Measurements from ENCODE around the gene PRSS33. TPM values are rescaled to one million over a fixed set of nuclear protein-coding genes. Genes with fewer than 3 reads are reported as not detected.

PRSS33 gene
- total RNA-seq, 1 donor from 2014 or later = not detected

DNA sequence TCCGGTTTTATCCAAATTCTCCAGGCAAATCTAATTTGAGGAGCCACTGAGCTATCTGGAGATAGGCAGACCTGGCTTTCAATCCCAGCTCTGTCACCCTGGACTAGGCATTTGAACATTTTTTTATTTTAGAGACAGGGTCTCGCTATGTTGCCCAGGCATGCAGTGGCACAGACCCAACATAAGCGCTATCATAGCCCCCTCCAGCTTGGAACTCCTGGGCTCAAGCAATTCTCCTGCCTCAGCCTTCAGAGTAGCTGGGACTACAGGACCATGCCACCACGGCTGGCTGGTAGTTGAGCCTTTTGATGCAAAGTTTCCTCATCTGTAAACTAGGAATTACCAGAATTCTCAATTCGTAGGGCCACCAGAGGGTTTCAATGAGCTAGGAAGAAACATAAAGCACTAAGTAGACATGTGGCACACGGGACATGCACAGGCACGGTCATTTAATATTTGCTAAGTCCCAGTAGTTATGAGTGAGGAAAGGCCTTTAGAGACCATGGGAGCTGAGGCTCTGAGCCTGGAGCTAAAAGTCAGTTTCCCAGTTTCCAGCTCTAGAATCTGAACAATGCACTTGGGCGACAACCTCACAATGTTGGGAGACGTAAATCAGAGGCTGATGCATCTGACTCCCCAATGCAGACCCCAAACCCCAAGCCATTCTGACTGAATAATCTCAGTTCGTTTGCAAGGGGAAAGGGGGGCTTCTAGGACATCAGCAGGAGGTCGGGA lies 11.4 kb downstream of the PRSS33 start:
- FAIRE-seq = no peak
- no peak for TF ChIP-seq CTCF (IDR thresholded peaks at IDR 0.05; ENCODE audit: insufficient read depth, low read length, severe bottlenecking)
- Histone ChIP-seq H3K4me3 (ENCODE audit: low read depth, low read length) (peak overlapping the region; percentile 94), H3K36me3 (ENCODE audit: control insufficient read depth, insufficient read depth, low read length) (peaks cover 19% of the 10 kb centered on the region), H3K27me3 (ENCODE audit: control insufficient read depth, insufficient read depth, low read length) (no peaks in the 10 kb centered on the region)
- DNase-seq (ENCODE audit: low read depth) = no peak

DNA sequence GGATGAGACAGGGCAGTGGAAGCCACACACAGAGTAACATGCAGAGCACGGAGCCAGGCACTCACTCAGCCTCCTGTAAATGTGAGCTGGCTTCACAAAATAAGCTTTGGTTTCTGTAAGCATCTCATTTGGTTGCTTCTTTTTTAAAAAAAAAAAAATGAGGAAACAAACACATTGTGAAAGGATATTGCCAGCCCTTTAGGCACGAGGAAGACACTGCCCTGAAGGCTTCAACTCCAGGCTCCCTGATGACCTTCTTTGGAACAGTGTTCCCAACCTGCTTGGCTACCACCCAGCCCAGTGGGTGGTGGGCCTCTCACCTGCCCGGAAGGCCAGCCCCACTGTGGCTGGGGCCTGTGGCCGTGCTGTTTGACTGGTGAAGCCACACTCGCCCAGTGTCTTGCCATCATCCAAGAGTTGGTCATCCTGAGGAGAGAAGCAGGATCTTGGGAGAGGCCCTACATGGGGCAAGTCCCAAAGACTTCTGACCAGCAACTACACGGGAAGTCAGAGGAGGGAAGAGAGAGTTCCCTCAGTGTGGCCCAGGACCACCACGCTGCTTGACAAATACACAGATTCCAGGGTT lies 12.1 kb downstream of the PRSS33 start:
- no peak overlapping the region for H3K4me3 ChIP-seq (ENCODE audit: low read depth, low read length)
- peaks cover 23% of the 10 kb centered on the region for H3K36me3 ChIP-seq (ENCODE audit: control insufficient read depth, insufficient read depth, low read length)
- no peaks in the 10 kb centered on the region for H3K27me3 ChIP-seq (ENCODE audit: control insufficient read depth, insufficient read depth, low read length)
- FAIRE-seq (no peak), DNase-seq (ENCODE audit: low read depth) (no peak)
- no peak for TF ChIP-seq CTCF (IDR thresholded peaks at IDR 0.05; ENCODE audit: insufficient read depth, low read length, severe bottlenecking)

GRCh38 chr16:2774161-2774891 lies 13.0 kb downstream of the PRSS33 start:
- FAIRE-seq (no peak), DNase-seq (ENCODE audit: low read depth) (no peak)
- Histone ChIP-seq H3K4me3 (ENCODE audit: low read depth, low read length) (no peak overlapping the region), H3K27me3 (ENCODE audit: control insufficient read depth, insufficient read depth, low read length) (no peaks in the 10 kb centered on the region), H3K36me3 (ENCODE audit: control insufficient read depth, insufficient read depth, low read length) (peaks cover 31% of the 10 kb centered on the region)
- no peak for TF ChIP-seq CTCF (IDR thresholded peaks at IDR 0.05; ENCODE audit: insufficient read depth, low read length, severe bottlenecking)

DNA sequence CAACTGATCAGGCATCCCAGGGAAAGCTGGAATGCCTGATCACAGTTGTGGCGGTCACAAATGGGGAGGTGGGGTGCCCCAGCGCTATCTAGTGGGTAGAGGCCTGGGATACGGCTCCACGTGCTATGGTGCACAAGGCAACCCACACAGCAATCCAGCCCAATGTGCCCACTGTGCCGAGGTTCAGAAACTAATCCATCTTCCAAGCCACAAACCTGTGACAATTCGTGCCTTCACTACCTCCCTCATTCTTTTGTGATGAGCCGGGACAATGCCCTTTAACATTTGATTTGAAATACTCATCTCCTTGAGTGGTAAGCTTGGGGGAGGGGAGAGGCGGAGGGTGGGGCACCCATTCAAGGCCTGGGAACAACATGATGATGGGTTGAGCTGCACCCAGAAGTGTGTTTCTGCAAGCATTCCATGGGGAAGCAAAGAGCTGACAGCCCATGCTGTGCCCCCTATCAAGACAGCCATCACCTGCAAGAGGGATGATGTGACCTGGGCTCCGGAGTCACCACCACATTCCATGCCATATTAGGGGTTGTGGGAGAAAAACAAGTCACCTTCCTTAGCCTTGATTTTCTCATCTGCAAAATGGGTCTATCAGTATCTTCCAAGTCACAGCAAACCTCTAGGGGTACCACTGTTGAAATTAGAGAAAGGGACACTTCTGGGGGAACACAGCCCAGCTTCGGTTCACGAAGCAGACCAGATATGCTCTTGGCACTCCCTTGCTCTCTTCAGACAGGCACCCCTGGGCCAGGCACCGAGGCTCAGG lies 14.0 kb downstream of the PRSS33 start:
- no peak for DNase-seq (ENCODE audit: low read depth)
- Histone ChIP-seq H3K4me3 (ENCODE audit: low read depth, low read length) (no peak overlapping the region), H3K36me3 (ENCODE audit: control insufficient read depth, insufficient read depth, low read length) (peaks cover 38% of the 10 kb centered on the region), H3K27me3 (ENCODE audit: control insufficient read depth, insufficient read depth, low read length) (no peaks in the 10 kb centered on the region)
- TF ChIP-seq CTCF (IDR thresholded peaks at IDR 0.05; ENCODE audit: insufficient read depth, low read length, severe bottlenecking) = no peak
- FAIRE-seq = no peak

DNA sequence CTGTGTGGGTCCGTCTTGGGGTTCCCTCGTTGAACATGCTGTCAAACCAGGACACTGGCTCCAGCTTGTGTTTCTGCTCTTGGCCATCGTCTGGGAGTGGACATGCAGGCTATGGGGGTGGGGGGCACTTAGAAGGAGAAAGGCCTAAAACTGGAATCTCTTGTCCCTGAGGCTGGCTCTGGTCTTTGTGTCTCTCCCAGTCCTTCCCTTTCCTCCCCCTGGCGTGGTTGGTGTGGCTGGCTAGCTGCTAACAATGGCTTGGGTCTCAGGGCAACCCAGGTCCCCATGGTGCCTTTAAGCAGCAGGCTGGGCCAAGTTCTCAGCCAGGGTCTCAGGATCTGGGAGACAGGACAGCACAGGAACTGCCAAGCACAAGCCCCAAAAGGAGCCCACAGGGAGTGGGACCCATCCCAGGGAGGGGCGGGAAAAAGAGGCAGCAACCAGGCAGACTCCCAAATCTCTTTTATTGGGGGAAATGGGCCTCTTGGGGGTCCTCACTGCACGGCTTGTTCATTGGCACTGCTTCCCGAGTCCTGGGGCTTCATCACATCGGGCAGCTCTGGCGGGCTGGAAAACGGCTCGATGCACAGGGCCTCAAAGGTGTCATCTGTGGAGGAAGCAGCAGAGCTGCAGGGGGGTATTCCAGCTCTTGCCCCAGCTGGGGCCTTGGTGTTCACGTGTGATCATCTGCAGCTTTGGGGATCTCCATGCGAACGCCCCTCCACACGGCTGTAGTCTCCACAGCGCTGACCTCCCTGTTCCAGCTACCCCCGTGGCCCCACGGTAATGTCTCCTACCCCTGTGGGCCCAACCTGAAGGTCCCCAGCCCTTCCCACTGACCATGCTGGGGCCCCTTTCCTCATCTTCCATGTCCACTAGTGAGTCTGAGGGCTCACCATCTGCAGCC lies 15.6 kb downstream of the PRSS33 start:
- TF ChIP-seq CTCF (IDR thresholded peaks at IDR 0.05; ENCODE audit: insufficient read depth, low read length, severe bottlenecking) = no peak
- no peak overlapping the region for H3K4me3 ChIP-seq (ENCODE audit: low read depth, low read length)
- FAIRE-seq (no peak), DNase-seq (ENCODE audit: low read depth) (no peak)
- H3K36me3 ChIP-seq (ENCODE audit: control insufficient read depth, insufficient read depth, low read length) = peaks cover 47% of the 10 kb centered on the region
- H3K27me3 ChIP-seq (ENCODE audit: control insufficient read depth, insufficient read depth, low read length) = no peaks in the 10 kb centered on the region
